Endothelial cell of umbilical vein (primary cell): ENCODE measurements around the gene DOCK8.

ENCODE experiments used
- EZH2 ChIP-seq: IDR thresholded peaks from 2 replicates; pipeline ENCODE4 v1.6.1; 2012; ENCODE audit warnings: borderline replicate concordance, low read depth, mild to moderate bottlenecking, moderate library complexity, low read length, inconsistent platforms; ENCODE audit not compliant: severe bottlenecking
- GATA2 ChIP-seq: IDR thresholded peaks from 2 replicates; pipeline ENCODE4 v1.7.0; 2011; ENCODE audit warnings: low read depth, mild to moderate bottlenecking, moderate library complexity, mixed read lengths, low read length; ENCODE audit not compliant: insufficient read length, insufficient read depth
- JUN ChIP-seq: IDR thresholded peaks from 2 replicates; pipeline ENCODE4 v1.6.1; 2011; ENCODE audit warnings: borderline replicate concordance, low read depth; ENCODE audit not compliant: insufficient read length, insufficient read depth
- POLR2A ChIP-seq: IDR thresholded peaks from 2 replicates; pipeline ENCODE4 v1.6.1; 2012; ENCODE audit warnings: low read depth, mild to moderate bottlenecking, control low read depth, low read length
- POLR2AphosphoS5 ChIP-seq: IDR thresholded peaks from 2 replicates; pipeline ENCODE4 v1.6.1; 2012; ENCODE audit warnings: low read depth, mild to moderate bottlenecking, control low read depth, low read length, moderate library complexity; ENCODE audit not compliant: insufficient read depth
- TF ChIP-seq, protein P1 (sequence below), 2 donors: IDR thresholded peaks; 1 replicate in 1 of 2; 2 replicates in 1 of 2; pipeline ENCODE4 v1.5.1; 2011; ENCODE audit warnings: low read length in 2 of 2, mild to moderate bottlenecking in 2 of 2, moderate library complexity in 2 of 2, control low read depth in 1 of 2, inconsistent platforms in 1 of 2, low read depth in 1 of 2; ENCODE audit not compliant: insufficient read depth in 1 of 2; ENCODE audit errors: extremely low read depth in 1 of 2

DNA sequence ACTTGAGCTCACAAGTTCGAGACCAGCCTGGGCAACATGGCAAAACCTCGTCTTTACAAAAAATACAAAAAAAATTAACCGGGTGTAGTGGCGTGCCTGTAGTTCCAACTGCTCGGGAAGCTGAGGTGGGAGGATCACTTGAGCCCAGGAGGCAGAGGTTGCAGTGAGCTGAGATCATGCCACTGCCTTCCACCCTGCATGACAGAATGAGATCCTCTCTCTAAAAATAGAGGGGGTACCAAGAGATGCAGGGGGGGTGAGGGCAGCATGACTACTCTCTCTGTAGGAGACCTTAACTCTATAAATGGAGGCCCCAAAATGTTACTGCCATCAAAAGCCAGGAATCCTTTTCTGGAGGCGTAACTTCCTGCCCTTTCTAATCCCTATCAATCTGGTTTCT, 243.9 kb downstream of the DOCK8 start:
- no peak for TF ChIP-seq POLR2A
- no peak for TF ChIP-seq POLR2AphosphoS5
- TF ChIP-seq, protein P1, sequence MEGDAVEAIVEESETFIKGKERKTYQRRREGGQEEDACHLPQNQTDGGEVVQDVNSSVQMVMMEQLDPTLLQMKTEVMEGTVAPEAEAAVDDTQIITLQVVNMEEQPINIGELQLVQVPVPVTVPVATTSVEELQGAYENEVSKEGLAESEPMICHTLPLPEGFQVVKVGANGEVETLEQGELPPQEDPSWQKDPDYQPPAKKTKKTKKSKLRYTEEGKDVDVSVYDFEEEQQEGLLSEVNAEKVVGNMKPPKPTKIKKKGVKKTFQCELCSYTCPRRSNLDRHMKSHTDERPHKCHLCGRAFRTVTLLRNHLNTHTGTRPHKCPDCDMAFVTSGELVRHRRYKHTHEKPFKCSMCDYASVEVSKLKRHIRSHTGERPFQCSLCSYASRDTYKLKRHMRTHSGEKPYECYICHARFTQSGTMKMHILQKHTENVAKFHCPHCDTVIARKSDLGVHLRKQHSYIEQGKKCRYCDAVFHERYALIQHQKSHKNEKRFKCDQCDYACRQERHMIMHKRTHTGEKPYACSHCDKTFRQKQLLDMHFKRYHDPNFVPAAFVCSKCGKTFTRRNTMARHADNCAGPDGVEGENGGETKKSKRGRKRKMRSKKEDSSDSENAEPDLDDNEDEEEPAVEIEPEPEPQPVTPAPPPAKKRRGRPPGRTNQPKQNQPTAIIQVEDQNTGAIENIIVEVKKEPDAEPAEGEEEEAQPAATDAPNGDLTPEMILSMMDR (IDR thresholded peaks at IDR 0.05; ENCODE audit: extremely low read depth in 1 of 2, insufficient read depth in 1 of 2, low read depth in 1 of 2, low read length in 2 of 2): no peak
- TF ChIP-seq EZH2: no peak
- no peak for TF ChIP-seq JUN
- TF ChIP-seq GATA2: no peak
